Posterior vena cava (tissue), 2 donors: ENCODE data around the gene NOTCH2NLA. TPM values are rescaled to one million over a fixed set of nuclear protein-coding genes. Genes with fewer than 3 reads are reported as not detected.
"Not testable (repeated sequence)": the region's sequence is repeated elsewhere in the genome, so short reads cannot be mapped to it uniquely, and the experiment has no call there.

ENCODE experiments used
- DNase-seq: peaks from one replicate; pipeline ENCODE4 v3.0.0-alpha.2; 2020; ENCODE audit warnings: low spot score
- intact Hi-C, 2 donors: fragments of 100-400 bp; cut with DNase I; formaldehyde crosslinking; loops; one replicate each; pipeline versions ENCODE4 v1.14.1 to v1.14.2; 2022 to 2023
- long read RNA-seq, 2 donors: library from polyadenylated mRNA; unstranded; transcript quantifications; one replicate each; pipeline ENCODE4 v2.0.0, GENCODE V29; 2020 to 2021
- total RNA-seq, 2 donors: library from RNA; stranded (reverse); fragmentation: NEBNext Ultra II Directional; extraction: Animal tissue kit (Norgen Biotek cat#: 25700); gene quantifications; one replicate each; pipeline ENCODE4 v1.2.1, GENCODE V29; 2021
- donor health status: DM: yes; HTN: yes; CAD: no.
- donor health status: DM: yes; HTN: yes; CAD: no.

NOTCH2NLA gene
- total RNA-seq, result 10 to 100 TPM; 33.7 to 38.4 TPM
- long read RNA-seq, donor 1, transcript NOTCH2NLA-201 (5 exons, 1,874 nt), result major isoform, 6 of 6 reads
- long read RNA-seq, donor 1, partial matches to known transcripts, result 0 of 6 reads
- long read RNA-seq, donor 1, other reads (novel, unspliced or antisense), result 0 of 6 reads
- long read RNA-seq, donor 2, transcript NOTCH2NLA-201 (5 exons, 1,874 nt), result major isoform, 46 of 59 reads
- long read RNA-seq, donor 2, partial matches to known transcripts, result 0 of 59 reads
- long read RNA-seq, donor 2, other reads (novel, unspliced or antisense), result 12 of 59 reads

DNA sequence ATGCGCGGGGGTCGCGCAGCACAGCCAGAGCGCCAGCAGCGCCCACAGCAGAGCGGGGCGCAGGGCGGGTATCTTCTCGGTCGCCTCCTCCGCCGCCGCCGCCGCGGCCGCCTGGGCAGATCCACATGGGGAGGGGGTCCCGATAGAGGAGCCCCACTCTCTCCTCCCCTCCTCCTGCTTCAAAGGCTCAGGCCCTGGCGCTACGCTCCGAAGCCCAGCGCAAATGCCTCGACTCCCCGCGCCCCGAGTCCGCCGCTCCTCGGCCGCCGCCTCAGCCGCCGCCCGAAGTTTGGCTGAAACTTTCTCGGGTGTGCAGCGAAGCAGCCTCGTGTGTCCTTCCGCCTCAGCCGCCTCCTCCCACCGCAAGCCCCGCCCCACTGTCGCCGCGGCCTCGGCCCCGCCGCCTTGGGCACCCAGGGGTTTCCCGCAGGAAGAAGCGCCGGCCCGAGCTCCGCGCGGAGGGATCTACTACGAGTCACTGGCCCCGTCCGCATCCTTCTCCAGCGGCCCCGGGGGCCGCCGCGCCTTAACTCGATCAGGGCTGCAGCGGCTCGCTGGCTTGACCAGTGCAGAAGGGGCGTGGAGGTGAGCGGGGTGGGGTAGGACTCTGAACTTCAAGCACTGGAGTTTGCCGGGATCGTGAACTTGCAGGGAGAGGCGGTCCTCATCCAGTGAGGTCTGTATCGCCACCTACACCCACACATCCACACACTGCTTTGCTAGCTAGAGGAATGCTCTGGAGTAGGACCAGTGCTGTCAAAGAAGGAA lies at the start of gene NOTCH2NLA:
Gene NOTCH2NLA, minus strand, starts transcription at position 312 of the 768 bp plus-strand sequence. CDS start 39,684 bp downstream, outside the sequence.
- intact Hi-C loops, result not testable (repeated sequence)
- DNase-seq, result peak; percentile 78

DNA sequence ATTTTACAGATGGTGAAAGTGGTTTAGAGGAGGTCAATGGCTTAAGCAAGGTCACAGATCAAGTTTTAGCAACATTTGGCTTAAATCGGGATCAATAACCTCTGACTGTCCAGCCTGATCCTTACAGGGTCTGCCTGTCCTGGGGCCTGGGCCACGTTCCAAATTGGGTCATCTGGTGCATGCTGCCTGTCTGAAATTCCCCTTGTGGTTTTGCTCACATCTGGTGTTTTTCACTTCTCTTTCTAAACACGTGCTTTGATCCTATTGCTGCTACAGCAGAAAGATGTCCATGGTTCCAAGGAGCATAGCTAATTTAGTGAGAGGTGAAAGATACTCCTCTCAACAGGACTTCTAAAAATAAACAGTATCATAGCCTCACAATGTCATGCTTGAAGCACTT lies 49.5 kb upstream of the NOTCH2NLA start:
- intact Hi-C loops, DNase-seq: not testable (repeated sequence)

DNA sequence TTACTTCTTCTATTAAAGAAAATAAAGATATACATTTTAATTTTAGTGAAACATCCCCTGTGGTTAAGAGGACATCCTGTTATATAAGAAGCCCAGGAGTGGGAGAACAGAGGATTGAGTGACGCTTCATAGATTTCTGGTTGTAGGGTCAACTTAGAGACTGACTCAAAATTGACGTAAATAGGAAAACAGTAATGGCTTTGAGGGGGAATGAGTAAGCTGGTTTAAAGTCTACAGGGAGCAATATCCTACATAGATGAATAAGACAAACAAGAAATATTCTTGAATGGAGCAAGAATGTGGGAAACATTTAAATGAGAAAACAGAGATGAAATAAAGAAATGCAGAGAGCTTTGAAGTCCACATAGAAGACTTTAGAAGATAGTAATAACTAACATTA lies 48.3 kb upstream of the NOTCH2NLA start:
- intact Hi-C loops, DNase-seq: not testable (repeated sequence)

DNA sequence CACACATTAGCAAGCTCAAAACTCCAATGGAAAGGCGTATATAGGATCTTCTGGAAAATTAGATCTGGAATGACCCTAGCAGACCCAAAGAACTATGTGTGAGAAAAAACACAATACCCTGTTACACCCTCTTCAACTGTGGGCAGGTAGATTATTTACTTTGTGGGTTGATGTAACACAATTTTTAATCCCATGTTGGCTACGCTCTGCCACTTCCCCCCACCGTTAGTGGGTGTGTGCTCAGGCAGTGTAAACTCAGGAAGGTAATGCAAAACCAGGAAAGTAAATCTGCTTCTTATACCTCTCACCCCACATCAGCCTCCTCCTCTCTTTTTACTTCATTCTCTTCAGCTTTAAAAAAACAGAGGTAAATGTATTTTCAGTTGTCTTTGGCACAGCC lies 45.3 kb upstream of the NOTCH2NLA start:
- intact Hi-C loops, DNase-seq: not testable (repeated sequence)

DNA sequence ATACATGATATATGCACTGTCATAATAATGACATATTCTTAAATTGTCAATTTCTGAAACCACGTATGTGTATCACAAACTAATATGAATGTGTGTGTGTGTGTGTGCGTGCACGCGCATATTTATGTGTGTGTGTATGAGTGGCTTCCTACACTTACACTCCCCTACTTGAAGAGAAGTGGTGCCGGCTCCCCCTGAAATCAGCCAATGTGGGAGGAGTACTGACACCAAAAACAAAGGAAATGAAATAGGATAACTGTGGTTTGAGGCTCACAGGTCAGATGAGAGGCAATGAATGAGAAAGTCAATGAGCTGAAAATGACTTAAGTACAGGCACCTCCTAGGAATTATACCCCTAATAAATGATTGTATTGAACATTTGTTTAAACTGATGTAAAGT lies 44.4 kb upstream of the NOTCH2NLA start:
- DNase-seq, intact Hi-C loops: not testable (repeated sequence)

DNA sequence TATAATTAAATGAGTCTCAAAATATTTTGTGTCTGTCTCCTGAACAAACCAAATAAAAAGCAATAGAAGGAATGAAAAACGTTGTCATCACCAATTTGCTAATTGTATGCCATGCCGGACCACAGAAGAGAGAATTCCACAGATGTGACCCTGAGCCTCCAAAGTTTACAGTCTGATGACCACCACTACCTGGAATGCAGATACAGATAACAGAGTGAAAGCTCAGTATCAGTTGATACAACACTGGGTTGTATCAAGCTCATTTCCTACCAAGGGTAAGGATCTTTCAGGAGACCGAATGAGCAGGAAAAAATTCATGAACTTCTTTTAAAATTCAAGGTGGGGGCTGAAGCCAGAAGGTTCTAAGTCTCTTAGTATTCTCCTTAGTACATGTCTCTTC lies 43.9 kb upstream of the NOTCH2NLA start:
- intact Hi-C loops, result not testable (repeated sequence)

DNA sequence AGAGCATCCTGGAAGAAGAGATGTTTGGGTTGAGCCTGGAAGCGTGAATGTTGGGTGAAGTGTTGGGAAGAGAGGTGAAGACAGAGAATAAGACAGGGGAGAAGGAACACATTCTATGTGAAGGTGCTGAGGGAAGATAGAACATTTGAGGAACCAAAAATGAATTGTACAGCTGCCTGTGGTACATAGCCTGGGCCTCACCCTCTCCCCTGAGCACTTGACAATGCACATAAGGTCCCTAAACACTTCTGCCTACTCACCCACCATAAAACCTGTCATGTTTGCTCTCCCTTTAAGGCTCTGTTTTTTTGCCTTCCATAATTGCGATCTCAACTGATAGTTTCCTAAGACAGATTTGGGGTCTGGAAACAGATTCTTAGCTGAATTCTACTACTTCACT lies 43.2 kb upstream of the NOTCH2NLA start:
- DNase-seq, intact Hi-C loops: not testable (repeated sequence)

More for the DNA sequence above, 43.9 kb upstream of the NOTCH2NLA start:
- not testable (repeated sequence) for DNase-seq

DNA sequence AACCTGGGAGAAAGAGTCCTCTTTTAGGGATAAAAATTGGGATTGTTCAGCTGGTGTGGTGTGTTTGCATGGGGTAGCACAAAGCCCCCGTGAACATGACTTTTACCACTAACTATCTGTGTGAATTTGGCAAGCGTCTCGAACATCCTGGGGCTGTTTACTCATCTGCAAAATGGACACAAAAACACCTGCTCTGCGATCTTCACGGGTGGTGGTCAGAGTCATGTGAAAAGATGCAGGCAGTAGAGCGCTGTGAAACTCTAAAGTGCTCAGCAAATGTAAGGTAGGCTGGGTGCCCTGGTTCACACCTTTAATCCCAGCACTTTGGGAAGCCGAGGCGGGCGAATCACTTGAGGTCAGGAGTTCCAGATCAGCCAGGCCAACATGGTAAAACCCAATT lies 41.3 kb upstream of the NOTCH2NLA start:
- intact Hi-C loops, DNase-seq: not testable (repeated sequence)

DNA sequence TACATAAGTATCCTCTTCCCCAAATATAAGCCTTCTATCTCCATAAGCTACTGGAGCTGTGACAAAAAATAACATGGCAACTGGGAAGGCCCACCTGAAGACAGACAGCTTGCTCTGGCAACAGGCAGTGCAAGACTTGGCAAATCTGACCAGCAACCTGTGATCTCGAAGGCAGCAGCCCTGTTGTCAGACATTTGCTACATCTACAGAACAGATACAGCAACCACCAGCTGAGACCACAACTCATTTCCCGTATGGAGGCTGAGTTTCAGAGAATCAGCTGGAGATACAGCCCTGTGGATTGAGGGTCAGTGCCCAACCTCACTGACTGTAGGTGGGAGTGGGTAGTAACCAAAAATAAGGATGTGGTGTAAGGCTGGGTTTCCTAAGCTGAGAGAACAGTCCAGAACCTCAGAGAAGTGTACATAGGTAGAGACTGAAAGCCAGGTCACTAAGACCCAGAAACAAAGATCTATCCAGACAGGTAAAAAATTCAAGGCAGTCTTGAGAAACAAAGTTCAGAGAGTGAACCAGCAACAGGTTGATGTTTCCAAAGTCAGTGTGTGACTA lies 37.4 kb upstream of the NOTCH2NLA start:
- intact Hi-C loops, result not testable (repeated sequence)

DNA sequence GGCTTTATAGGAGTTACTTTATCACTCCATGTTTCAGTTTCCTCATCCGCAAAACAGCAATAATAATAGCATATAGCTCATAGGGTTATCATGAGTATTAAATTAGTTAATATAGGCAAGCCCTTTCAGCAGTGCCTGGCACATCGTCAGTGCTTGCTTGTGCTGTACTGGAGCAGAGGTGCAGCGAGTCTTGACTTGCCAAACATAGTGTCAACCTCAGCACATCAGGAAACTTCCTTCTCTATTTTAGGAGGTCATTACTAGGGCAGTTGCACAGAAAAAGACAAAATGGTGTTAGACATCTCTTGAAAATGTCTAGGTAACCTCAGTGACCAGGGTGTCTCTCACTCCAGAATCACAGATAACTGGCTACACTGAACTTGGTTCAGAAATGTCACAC lies 35.9 kb upstream of the NOTCH2NLA start:
- DNase-seq, intact Hi-C loops: not testable (repeated sequence)

More for the DNA sequence above, 37.4 kb upstream of the NOTCH2NLA start:
- DNase-seq, result not testable (repeated sequence)

DNA sequence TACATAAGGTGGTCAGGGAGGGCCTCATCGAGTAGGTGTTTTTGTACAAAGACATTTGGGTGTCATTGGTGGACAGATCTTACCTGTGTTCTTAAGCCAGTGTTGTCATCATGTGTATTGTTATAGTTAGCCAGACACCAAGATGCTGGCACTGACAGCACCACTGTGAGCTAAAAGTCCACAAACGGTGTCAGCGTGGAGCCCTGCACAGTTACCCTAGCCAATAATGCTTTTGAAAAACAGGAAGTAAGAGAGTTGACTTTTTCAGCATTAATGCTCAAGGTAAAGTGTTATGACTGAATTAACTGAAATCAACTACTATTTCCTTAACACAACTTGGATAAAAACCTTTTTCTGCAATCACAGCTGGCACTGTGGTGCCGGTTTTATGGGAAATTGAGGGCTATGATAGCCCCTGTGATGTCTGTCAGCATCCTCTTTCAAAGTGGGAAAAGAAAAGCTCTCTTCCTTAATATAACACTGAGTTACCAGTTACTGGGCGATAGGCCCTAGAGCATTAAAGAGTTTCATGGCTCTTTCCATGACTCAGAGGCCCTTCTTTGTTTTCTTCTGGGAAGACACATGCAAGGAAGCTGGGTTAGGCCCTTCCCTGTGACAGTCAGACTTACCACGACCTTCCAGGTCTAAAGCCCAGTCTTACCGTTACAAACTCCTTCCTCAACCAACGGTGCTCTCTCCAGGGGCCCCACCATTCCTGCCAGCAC lies 31.3 kb upstream of the NOTCH2NLA start:
- intact Hi-C loops, DNase-seq: not testable (repeated sequence)

DNA sequence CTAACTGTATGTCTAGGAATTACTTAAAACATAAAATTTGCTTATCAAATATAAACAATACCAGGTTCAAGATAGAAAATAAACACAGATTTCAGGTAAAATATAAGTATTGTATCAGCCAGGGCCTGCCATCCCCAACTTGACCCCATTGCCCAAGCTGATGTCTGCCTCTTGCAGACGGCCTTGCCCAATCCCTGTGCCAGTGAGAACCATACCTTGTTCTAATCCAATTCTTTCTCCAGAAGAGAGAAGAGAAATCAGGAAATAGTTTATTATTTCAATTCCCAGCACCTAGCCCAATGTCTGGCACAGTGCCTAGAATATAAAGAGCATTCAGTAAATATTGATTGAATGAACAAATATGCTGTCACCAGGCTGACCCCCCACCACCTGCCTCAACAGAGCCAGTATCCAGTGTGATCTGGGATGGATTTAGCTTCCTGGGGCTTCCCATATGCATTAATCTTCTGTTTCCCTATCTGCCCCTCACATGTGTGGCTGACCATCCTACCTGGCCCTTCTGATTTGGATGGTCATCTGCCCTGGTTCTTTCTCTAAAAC lies 29.3 kb upstream of the NOTCH2NLA start:
- intact Hi-C loops, DNase-seq: not testable (repeated sequence)

DNA sequence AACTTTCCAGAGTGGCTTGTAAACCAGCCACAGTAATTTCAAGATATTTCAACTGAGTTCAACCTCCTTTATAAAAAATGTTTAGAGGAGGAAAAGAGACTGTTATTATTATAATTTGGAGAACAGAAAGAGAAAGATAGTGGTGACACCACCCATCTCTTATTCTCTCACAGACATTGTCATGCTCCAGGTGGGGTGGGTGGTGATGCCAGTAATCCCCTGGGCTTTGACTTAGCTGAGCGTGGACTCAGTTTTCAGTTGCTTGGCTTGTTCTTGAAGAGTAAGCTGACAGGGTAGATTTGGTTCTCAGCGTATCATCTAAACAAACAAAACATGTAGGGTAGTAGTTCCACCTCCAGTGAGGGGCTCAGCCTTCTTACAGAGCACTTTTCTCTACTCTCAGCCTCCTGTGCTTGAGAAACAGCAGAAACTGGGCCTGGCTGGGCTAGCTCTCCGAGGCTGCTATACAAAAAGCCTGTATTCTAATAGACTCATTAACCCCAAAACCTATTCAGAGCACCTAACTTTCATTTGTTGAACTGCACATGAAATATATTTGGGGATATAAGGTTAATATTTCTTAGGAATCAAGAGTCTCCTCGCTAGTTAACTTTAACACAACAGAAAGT lies 25.9 kb upstream of the NOTCH2NLA start:
- peak; percentile 28 for DNase-seq
- intact Hi-C loops, result not testable (repeated sequence)

DNA sequence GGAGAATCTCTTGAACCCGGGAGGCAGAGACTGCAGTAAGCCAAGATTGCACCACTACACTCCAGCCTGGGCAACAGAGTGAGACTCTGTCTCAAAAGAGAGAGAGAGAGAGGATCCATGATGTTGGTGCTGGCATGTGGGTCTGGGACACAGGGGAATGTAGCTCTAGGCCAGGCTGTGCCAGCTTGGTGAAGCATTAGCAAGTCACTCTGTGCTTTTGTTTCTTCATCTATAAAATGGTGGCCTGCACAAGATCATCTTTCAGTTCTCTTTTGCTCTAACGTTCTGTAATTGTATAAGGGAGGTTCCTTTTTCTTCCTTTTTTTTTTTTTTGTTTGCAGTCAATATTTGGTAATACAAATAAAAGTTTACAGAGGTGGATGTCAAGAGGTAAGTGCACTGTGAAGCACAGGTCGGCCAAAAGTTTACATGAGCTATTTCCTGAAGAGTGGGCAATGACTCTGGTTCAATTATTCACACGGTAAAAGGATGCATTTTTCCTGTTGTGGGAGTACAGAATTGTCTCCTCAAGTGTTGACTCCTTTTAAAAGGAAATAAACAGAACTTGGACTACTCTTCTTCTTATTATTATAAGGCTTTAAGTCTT lies 24.5 kb upstream of the NOTCH2NLA start:
- intact Hi-C loops, DNase-seq: not testable (repeated sequence)

DNA sequence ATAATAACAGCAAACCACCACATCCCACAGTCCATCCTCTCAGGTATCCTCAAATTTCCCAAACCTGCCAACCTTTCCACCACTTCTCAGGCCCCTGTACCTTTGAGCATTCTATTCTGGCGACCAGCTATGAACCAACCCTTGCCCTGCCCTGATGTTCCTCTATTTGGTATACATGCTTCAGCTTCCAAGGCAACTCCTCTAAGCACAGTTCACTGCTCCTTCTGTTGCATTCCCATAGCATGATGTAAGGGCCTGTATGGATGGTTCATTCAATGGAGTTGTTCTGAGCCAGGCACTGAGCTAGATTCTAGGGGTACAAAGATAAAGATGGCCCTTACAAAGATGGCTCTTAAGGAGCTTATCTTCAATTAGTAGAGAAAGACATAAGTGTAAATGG lies 22.7 kb upstream of the NOTCH2NLA start:
- intact Hi-C loops, result not testable (repeated sequence)

DNA sequence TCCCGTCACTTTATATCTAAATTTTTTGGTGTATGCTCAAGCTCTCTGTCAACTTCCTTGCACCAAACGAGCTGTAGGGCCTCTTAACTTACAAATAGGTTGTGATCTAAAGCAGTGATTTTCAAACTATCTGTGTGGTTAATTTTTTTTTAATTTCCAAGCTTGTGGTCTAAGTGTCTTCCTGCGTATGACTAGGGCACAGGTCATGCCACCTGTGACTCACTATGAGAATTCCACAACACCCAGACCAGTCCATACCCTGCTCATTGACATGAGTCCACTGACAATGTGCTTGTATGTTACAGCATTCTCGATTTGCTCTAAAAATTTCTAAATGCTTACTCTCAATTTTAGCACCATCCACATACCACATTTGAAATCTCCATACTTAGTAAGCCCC lies 19.8 kb upstream of the NOTCH2NLA start:
- DNase-seq, intact Hi-C loops: not testable (repeated sequence)

More for the DNA sequence above, 22.7 kb upstream of the NOTCH2NLA start:
- DNase-seq, result not testable (repeated sequence)

DNA sequence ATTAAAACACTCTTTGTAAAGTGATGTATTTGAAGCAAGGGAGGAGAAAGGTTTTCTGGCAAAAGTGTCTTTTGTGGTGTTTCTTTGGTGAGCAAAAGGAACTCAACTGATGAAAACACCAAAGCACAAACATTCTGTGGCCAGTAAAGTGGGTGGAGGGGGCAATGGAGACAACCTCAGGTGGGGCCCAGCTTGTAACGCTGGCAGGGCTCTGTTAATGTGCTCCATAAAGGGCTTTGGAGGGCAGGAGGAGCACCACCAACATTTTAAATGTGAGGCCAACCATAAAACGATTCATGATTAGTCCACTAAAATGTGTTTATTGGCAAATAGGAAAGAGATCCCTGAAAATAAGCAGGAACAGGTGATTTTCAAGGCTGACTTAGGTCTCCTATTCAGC lies 7.8 kb upstream of the NOTCH2NLA start:
- DNase-seq, intact Hi-C loops: not testable (repeated sequence)

DNA sequence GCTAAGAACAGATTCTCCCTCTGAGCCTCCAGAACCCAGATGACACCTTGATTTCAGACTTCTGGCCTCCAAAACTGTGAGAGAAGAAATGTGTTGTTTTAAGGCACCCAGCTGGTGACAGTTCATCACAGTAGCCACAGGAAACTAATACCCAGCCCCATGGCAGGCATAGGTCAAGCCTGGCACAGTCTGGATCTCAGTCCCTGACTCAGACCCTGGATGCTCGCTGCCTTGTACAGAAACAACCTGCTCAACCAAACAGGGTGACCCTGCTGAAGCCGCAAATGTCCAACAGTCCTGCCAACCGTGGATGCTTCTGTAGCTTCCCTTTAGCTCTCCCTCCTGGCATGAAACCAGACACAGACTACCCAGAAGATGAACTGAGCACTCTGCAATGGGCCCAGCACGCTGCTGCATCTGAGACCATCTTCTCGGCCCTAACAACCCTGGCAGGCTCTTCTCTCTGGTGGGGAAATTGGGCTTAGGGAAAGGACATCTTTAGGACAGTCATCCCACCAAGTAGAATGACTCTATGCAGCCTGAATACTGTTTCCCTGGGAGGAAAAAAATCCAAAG lies 7.3 kb upstream of the NOTCH2NLA start:
- intact Hi-C loops, DNase-seq: not testable (repeated sequence)
